A549 (cell line): ENCODE results near the gene STRADA. TPM values are rescaled to one million over a fixed set of nuclear protein-coding genes. Genes with fewer than 3 reads are reported as not detected.

ENCODE experiments used
- ATAC-seq, 2 experiments: fragments of 200-7000 bp in 1 of 2; fragments of >200 bp in 1 of 2; cut with Nextera tagmentation in 1 of 2; cut with Tn5 transposase in 1 of 2; 3 replicates each; pipeline versions ENCODE4 v1.8.0 to v1.9.1; 2018 to 2020; ENCODE audit warnings: mild to moderate bottlenecking in 1 of 2, moderate library complexity in 1 of 2
- CTCF ChIA-PET: fragments of 300-600 bp; sonication (Branson Sonifier 250); formaldehyde crosslinking; extraction: SDS; loops from one replicate; lab custom pipeline; 2021; ENCODE audit warnings: antibody characterized with exemption, inconsistent platforms; lab: Yijun Ruan, JAX
- POLR2A ChIA-PET: fragments of 350-600 bp; formaldehyde crosslinking; extraction: SDS; loops from one replicate; lab custom pipeline; 2021; ENCODE audit warnings: antibody characterized with exemption, inconsistent platforms; lab: Yijun Ruan, JAX
- DNase-seq, 2 experiments: peaks; one replicate each; pipeline versions ENCODE4 v3.0.0 to v3.0.0-alpha.2; 2011 to 2016; ENCODE audit warnings: low read depth in 1 of 2, low spot score in 1 of 2
- FAIRE-seq: peaks from 2 replicates; lab custom pipeline; 2011; peaks lifted over from hg19 to GRCh38; lab: Jason Lieb, UNC
- H3K27ac ChIP-seq, 2 experiments: fragments of >200 bp; sonication (Bioruptor Twin); formaldehyde crosslinking; 3 replicates each; pipeline ENCODE4 v1.5.1; 2016 to 2017
- H3K4me1 ChIP-seq: fragments of >200 bp; sonication (Bioruptor Twin); formaldehyde crosslinking; 3 replicates; pipeline ENCODE4 v1.6.1; 2016
- H3K4me2 ChIP-seq: fragments of >200 bp; sonication (Bioruptor Twin); formaldehyde crosslinking; 3 replicates; pipeline ENCODE4 v1.6.1; 2016
- H3K4me3 ChIP-seq: fragments of >200 bp; sonication (Bioruptor Twin); formaldehyde crosslinking; 3 replicates; pipeline ENCODE4 v1.5.1; 2016
- H3K9me3 ChIP-seq: fragments of >200 bp; sonication (Bioruptor Twin); formaldehyde crosslinking; 3 replicates; pipeline ENCODE4 v1.6.1; 2016
- BHLHE40 ChIP-seq: IDR thresholded peaks from 2 replicates; pipeline ENCODE4 v1.6.1; 2012; ENCODE audit warnings: low read depth, low read length, inconsistent platforms
- CBX2 ChIP-seq: fragments of 200-600 bp; sonication (generic); IDR thresholded peaks from 2 replicates; pipeline ENCODE4 v1.6.1; 2016; ENCODE audit warnings: low read depth, mild to moderate bottlenecking, borderline replicate concordance
- EHF ChIP-seq: fragments of 250-450 bp; sonication (Bioruptor Pico); IDR thresholded peaks from 2 replicates; pipeline ENCODE4 v1.5.0; 2020; ENCODE audit warnings: mild to moderate bottlenecking
- HMGXB4 ChIP-seq: fragments of 250-450 bp; sonication (Bioruptor Pico); IDR thresholded peaks from 2 replicates; pipeline ENCODE4 v1.5.0; 2021; ENCODE audit warnings: mild to moderate bottlenecking, moderate library complexity, borderline replicate concordance
- JUN ChIP-seq, 2 experiments: fragments of >200 bp; sonication (Bioruptor Twin); formaldehyde crosslinking; IDR thresholded peaks; 2 replicates in 1 of 2; 3 replicates in 1 of 2; pipeline ENCODE4 v1.6.1; 2016 to 2017
- JUNB ChIP-seq: fragments of >200 bp; sonication (Bioruptor Twin); formaldehyde crosslinking; IDR thresholded peaks from 2 replicates; pipeline ENCODE4 v1.6.1; 2016
- MAX ChIP-seq: IDR thresholded peaks from 2 replicates; pipeline ENCODE4 v1.6.1; 2012
- NPAS2 ChIP-seq: fragments of 250-450 bp; sonication (Bioruptor Pico); IDR thresholded peaks from 2 replicates; pipeline ENCODE4 v1.8.0; 2022; ENCODE audit warnings: mild to moderate bottlenecking, moderate library complexity, borderline replicate concordance
- PHF8 ChIP-seq: fragments of 200-600 bp; sonication (generic); IDR thresholded peaks from 2 replicates; pipeline ENCODE4 v1.6.1; 2016; ENCODE audit warnings: low read depth, mild to moderate bottlenecking, antibody characterized with exemption, moderate library complexity, borderline replicate concordance
- POLR2A ChIP-seq: IDR thresholded peaks from 2 replicates; pipeline ENCODE4 v1.6.1; 2012; ENCODE audit warnings: mild to moderate bottlenecking, low read length
- RARB ChIP-seq: fragments of 250-450 bp; sonication (Bioruptor Pico); IDR thresholded peaks from 2 replicates; pipeline ENCODE4 v1.8.0; 2021; ENCODE audit warnings: mild to moderate bottlenecking, moderate library complexity
- RFX5 ChIP-seq: fragments of 450-650 bp; IDR thresholded peaks from 2 replicates; pipeline ENCODE4 v1.7.1; 2014; ENCODE audit warnings: antibody characterized with exemption, mild to moderate bottlenecking, moderate library complexity
- SMC3 ChIP-seq: fragments of >200 bp; sonication (Bioruptor Twin); formaldehyde crosslinking; IDR thresholded peaks from 3 replicates; pipeline ENCODE4 v1.6.1; 2018; ENCODE audit warnings: inconsistent platforms
- SREBF2 ChIP-seq: fragments of 450-650 bp; IDR thresholded peaks from 2 replicates; pipeline ENCODE4 v1.6.1; 2014; ENCODE audit warnings: mild to moderate bottlenecking, moderate library complexity
- TFCP2L1 ChIP-seq: fragments of 250-450 bp; sonication (Bioruptor Pico); IDR thresholded peaks from 2 replicates; pipeline ENCODE4 v1.5.0; 2021; ENCODE audit warnings: mild to moderate bottlenecking
- ZNF302 ChIP-seq: fragments of 250-450 bp; sonication (Bioruptor Pico); IDR thresholded peaks from 2 replicates; pipeline ENCODE4 v1.9.0; 2021; ENCODE audit warnings: inconsistent platforms, mild to moderate bottlenecking, moderate library complexity
- ZSCAN20 ChIP-seq: fragments of 250-450 bp; sonication (Bioruptor Pico); IDR thresholded peaks from 2 replicates; pipeline ENCODE4 v1.8.0; 2022; ENCODE audit warnings: mild to moderate bottlenecking, moderate library complexity
- WGBS: methylation state at CpG from one replicate; pipeline ENCODE4 v1.1.6; 2017; ENCODE audit errors: missing lambda C conversion rate; 5-methylcytosine and 5-hydroxymethylcytosine counted together
- polyA plus RNA-seq, 4 experiments: library from polyadenylated mRNA; depleted of rRNA in 3 of 4; stranded (reverse); fragments of >200 nt; fragmentation: RNase III in 1 of 4; extraction: RNeasy Plus Mini Kit Qiagen cat#74134 plus additional on column Dnase treatment in 1 of 4; gene quantifications; 2 replicates in 3 of 4; 3 replicates in 1 of 4; pipeline ENCODE4 v1.2.3, GENCODE V29; 2011 to 2017
- TF ChIP-seq, protein P1 (sequence below): IDR thresholded peaks from 2 replicates; pipeline ENCODE4 v1.6.1; 2012
- TF ChIP-seq, protein P2 (sequence below): fragments of >200 bp; sonication (Bioruptor Twin); formaldehyde crosslinking; IDR thresholded peaks from 3 replicates; pipeline ENCODE4 v1.5.1; 2016

The STRADA gene
- polyA plus RNA-seq, 2 of the 4 experiments (the other 2 are of a cell fraction): 30.3 to 33.0 TPM

DNA sequence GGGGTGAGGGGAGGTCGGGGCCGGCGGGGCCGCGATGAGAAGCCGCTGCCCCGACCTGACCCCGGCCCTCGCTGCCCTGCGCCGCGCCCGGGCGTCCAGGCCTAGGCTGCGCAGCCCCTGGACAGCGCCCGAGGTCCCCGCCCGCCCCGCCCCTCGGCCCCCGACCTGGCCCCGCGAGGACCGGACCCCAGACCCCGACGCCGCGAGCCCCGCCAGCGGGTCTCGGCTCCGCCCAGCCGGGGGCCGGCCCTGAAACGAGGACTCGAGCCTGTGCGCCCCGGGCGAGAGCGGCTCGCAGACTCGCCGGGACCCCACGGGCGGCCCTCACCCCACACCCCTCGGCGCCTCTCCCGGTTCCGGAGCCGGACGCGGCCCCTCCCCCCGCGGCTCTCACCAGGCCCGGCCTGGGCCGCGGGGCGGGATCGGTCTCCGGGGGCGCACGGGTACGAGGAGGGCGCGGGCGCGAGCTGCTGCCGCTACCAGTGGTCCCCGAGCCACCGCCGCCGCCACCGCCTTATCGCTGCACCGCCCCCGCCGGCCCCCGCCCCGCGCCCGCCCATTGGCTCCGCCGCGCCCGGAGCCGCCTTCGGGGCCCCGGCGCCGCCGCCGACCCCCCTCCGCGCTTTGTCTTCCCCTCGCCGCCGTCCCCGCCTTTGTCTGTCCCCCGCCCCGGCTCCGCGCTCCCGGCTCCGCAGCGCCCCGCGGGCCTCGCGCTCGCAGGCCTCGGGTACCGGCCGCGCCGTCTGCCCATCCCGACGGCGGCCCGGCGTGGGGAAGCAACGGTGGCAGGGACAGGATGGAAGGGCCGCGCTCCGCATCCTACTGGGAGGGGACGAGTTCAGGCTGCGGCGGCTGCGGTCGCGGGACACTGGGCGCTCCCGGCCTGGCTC lies 41.7 kb downstream of the STRADA start, which contains the start of gene LIMD2 (continued):
- no peak for TF ChIP-seq HMGXB4
- no peak for TF ChIP-seq ZSCAN20 (CRISPR knock-in tag)
- TF ChIP-seq PHF8: 0 out of 2 replicates have a peak, but pooled peaks have one; percentile 13
- TF ChIP-seq JUN (IDR thresholded peaks at IDR 0.05): peak in 1 of 2 experiments; percentile 63; a peak in 3 of 5 replicates
- TF ChIP-seq MAX: 0 out of 2 replicates have a peak, but pooled peaks have one; percentile 16
- TF ChIP-seq TFCP2L1 (CRISPR knock-in tag): no peak
- TF ChIP-seq CBX2: no peak
- TF ChIP-seq JUNB: no peak
- no peak for TF ChIP-seq SMC3
- no peak for TF ChIP-seq NPAS2 (CRISPR knock-in tag)

DNA sequence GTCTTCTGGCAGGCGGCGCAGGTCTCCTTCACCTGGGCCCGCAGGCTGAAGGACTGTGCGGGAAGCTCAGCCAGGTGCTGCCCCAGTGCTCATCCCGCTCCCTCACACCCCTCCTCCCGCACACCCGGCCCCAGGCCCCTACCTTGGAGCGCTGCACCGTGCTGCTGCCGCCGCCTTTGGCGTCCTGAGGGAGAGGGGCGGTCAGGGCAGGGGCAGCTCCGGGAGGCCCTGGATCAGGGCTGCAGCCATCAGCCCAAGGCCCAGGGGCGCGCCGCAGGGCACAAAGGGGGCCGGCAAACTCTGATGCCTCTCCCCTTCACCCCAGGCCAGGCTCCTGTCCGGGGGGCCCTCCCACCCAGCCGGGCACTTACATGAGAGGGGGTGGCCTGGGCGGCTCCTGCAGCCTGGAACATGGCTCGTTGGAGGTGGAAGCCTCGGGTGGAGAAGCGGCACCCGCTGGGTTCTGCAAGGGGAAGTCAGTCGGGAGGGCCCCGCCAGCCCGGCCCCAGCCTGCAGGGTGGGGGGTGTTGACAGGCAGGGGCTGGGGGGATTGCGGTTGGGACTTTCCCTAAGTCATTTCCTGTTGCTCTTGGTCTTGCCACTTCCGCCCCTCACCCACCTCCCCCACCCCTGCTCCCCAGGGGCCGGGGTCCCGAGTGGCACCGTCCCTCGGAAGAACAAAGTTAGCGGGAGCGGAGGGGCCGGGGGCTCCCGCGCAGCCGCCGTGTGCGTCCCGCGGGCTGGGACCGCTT lies 42.5 kb downstream of the STRADA start:
- Histone ChIP-seq H3K4me1 (0 out of 3 replicates have a peak, but pooled peaks cover 6% of the 10 kb centered on the region), H3K9me3 (no peaks in the 10 kb centered on the region)
- CTCF ChIA-PET: interaction anchor here (0.9 to 7.0 kb wide), 11 partner anchors 8 to 150 kb away, joined by 3 to 116 read pairs (median 4); no protein-coding TSS in a partner anchor
- 64% methylated on average over 19 of the region's 45 CpGs for WGBS
- DNase-seq (no peak), FAIRE-seq (no peak), ATAC-seq (peak; percentile 4 to 41; a peak in 4 of 6 replicates)
- POLR2A ChIA-PET: interaction anchor here (1.2 kb wide), 1 partner anchor 42 kb away, joined by 3 read pairs; no protein-coding TSS in a partner anchor
- TF ChIP-seq, protein P1, sequence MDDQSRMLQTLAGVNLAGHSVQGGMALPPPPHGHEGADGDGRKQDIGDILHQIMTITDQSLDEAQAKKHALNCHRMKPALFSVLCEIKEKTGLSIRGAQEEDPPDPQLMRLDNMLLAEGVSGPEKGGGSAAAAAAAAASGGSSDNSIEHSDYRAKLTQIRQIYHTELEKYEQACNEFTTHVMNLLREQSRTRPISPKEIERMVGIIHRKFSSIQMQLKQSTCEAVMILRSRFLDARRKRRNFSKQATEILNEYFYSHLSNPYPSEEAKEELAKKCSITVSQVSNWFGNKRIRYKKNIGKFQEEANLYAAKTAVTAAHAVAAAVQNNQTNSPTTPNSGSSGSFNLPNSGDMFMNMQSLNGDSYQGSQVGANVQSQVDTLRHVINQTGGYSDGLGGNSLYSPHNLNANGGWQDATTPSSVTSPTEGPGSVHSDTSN: no peak
- TF ChIP-seq ZNF302: no peak
- no peak for TF ChIP-seq NPAS2 (CRISPR knock-in tag)
- TF ChIP-seq RARB (CRISPR knock-in tag): no peak
- no peak for TF ChIP-seq CBX2
- TF ChIP-seq ZSCAN20 (CRISPR knock-in tag): no peak
- TF ChIP-seq, protein P2, sequence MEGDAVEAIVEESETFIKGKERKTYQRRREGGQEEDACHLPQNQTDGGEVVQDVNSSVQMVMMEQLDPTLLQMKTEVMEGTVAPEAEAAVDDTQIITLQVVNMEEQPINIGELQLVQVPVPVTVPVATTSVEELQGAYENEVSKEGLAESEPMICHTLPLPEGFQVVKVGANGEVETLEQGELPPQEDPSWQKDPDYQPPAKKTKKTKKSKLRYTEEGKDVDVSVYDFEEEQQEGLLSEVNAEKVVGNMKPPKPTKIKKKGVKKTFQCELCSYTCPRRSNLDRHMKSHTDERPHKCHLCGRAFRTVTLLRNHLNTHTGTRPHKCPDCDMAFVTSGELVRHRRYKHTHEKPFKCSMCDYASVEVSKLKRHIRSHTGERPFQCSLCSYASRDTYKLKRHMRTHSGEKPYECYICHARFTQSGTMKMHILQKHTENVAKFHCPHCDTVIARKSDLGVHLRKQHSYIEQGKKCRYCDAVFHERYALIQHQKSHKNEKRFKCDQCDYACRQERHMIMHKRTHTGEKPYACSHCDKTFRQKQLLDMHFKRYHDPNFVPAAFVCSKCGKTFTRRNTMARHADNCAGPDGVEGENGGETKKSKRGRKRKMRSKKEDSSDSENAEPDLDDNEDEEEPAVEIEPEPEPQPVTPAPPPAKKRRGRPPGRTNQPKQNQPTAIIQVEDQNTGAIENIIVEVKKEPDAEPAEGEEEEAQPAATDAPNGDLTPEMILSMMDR: no peak
- TF ChIP-seq BHLHE40: no peak
- TF ChIP-seq POLR2A: no peak
- TF ChIP-seq HMGXB4: no peak
- TF ChIP-seq JUNB: no peak
- TF ChIP-seq RFX5: no peak
- TF ChIP-seq EHF (CRISPR knock-in tag): no peak
- TF ChIP-seq SREBF2: no peak
- TF ChIP-seq, all 56 proteins: peak for 0
- Histone ChIP-seq H3K4me2 (peak overlapping the region; percentile 96), H3K27ac (peak overlapping the region; percentile 71 to 91), H3K4me3 (peak overlapping the region; percentile 70)
